Measurements from ENCODE around the gene OR4D11.
"Not testable (repeated sequence)": the region's sequence is repeated elsewhere in the genome, so short reads cannot be mapped to it uniquely, and the experiment has no call there.

The OR4D11 gene

DNA sequence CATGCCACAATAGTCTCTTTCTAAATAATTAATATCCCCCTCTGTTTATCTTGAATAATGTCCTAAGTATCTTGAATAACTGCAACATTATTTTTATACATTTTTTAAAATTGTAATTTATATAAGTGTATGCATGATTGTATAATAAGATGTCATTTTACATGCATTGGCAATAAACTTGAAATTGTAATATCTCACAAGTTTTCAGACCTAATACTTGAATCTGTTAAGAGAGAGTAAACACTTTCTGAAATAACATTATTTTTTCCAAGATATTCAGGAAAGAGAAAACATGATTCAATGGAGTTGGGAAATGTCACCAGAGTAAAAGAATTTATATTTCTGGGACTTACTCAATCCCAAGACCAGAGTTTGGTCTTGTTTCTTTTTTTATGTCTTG, at the start of gene OR4D11:
TSS of gene OR4D11 (plus strand) at position 301 of the 400 bp plus-strand sequence. CDS start at position 301, 0 bp downstream.
- no peak for DNase-seq

DNA sequence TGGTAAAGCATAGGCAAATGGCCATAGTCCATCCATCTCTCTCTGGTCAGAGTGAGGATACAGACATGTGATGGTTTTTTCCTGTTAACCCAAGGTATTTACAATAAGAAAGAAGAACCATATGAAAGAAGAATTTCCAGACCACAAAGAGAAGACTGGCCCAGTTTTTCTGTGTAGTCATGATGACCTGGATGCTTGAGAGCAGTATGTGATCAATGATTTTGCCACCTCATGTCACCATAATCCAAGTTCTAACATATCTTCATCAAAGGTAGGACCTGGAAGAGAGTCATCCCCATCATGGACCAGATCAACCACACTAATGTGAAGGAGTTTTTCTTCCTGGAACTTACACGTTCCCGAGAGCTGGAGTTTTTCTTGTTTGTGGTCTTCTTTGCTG, 46.7 kb upstream of the OR4D11 start, which contains the start of gene OR4D6:
TSS of gene OR4D6 (plus strand) at position 301 of the 400 bp plus-strand sequence. CDS start at position 301, 0 bp downstream.
- no peak for DNase-seq

GRCh38 chr11:59459916-59460315, 43.5 kb upstream of the OR4D11 start:
- no peak for DNase-seq

GRCh38 chr11:59463190-59463641, 40.2 kb upstream of the OR4D11 start:
- no peak for DNase-seq

DNA sequence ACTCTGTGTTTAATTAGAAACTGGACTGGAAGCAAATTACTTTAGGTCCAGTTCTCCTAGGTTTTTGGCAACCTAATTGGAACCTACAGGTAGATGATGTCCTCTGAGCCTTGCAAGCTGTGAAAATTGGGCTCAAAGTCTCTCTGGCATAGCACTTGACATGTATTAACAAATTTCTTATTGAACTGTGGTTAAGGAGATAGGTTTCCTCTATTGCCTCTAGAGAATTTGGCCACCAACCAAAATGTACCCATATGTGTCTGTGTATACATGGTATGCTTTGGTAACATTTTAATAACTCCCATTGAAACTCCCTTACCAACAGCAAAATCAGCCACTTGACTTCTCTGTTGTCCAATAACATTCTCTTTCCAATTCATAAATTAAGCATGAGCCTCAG, 30.4 kb upstream of the OR4D11 start, which contains the start of gene OR4D10:
TSS of gene OR4D10 (plus strand) at position 301 of the 400 bp plus-strand sequence. CDS start 4,115 bp downstream, outside the sequence.
- no peak for DNase-seq

DNA sequence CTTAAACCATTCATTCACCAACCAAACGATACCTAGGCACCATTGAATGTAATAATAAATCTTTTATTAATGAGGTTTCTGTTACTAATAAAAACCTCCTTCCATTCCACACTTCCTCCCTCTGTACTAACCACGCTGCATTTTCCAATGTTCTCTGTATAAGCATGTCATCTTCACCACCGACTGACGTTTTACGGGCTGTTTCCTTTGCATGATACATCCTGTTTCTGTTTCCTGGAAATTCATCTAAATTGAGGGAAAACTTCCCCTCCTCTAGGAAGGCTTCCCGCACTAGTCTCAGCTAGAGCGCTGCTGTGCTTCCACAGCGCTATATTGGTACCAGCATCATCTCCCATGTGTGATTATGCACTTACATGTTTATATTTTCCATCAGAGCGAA, 28.2 kb upstream of the OR4D11 start:
- no peak for DNase-seq

DNA sequence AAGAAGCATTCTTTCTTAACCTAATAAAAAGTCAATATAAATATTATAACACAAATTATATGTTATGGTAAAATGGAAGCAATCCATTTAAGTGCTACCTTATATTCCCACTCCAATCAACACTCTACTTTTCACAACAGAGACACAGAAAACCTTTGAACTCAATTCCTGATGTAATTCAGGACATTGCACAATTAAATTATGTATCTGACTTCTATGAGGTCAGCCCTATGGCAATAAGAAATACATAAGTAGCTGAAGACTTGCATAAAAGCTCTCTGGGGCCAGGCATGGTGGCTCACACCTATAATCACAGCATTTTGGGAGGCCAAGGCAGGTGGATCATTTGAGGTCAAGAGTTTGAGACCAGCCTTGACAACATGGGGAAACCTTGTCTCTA, 23.5 kb upstream of the OR4D11 start:
- DNase-seq, result no peak

DNA sequence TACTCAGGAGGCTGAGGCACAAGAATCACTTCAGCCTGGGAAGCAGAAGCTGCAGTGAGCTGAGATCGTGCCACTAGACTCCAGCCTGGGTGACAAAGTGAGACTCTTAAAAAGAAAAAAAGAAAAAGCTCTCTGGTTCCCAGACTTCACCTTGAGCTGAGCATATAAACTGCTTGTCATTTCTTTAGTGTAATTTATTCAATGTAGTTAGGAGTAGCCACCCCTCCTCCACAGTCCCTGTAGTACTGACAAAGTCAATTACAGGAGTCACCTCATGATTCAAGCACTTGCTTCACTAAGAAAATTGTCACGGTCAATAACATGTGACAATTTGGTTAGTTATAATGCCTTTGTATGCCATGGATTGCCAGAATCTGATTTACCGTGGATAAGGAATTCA, 23.0 kb upstream of the OR4D11 start:
- DNase-seq, result no peak

DNA sequence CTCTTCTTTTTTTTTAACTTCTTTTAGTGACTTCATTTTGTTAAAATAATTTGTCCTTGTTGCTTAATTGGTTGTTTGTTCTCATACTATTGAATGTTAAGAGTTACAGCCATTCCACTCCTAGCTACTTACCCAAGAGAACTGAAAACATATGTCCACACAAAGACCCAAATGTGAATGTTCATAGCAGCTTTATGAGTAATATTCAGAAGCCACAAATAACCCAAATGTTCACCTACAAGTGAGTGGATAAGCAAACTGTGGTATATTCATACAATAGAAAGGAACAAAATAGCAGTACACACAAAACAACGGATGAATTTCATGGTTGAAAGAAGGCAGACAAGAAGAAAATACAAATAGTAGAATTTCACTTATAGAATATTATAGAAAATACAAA, 1.4 kb upstream of the OR4D11 start:
- DNase-seq, result no peak

DNA sequence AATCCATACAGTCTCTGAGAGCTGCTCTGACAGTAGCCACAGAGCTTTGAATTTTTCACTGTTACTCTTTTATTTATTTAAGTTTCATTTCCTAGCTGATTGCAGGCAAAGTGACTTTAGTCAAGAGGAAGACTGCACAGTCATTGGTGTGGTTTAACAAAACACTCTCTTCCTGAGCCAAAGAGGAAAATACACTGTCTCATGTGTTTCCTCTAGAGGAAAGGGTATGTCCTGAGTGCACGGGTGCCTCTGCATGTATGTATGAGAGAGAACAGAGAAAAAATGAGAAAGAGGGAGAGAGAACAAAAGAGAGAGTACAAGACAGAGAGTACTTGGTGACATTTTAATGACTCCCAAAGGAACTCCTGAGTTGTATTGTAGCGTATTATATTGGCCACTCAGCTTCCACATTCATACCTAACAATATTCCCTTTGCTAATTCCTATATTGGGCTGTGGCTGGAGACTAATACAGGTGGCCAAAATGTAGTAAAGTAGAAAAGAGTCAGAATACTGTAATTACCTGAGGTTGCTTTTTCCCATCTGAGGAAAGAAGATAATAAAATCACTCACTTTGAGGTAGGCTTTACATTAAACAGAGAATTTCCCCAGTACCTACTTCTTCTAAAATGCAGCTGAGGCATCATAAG, 7.7 kb downstream of the OR4D11 start, which contains the start of gene OR4D9:
TSS of gene OR4D9 (plus strand) at position 599 of the 649 bp plus-strand sequence. CDS start 3,374 bp downstream, outside the sequence.
- no peak for DNase-seq

DNA sequence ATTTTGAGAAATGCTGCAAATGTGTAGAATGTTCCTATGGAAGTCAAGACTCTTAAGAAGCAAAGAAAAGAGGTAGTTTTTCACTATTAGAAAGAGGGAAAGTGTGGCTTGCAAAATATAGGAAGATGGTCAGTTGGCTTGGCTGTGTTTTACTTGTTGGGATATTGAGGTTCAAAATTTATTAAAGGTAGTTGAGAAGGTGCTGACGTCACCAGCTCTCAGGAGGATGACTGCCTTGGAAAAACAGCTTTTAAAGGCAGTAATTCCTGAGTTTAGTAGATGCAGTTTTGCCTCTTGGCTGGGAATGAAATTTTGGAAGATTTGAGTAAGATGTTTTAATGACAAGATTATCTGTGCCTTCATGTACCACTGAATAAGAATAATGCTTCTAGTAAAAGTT, 8.3 kb downstream of the OR4D11 start:
- DNase-seq, result no peak

GRCh38 chr11:59520139-59520538, 16.8 kb downstream of the OR4D11 start:
- not testable (repeated sequence) for DNase-seq

DNA sequence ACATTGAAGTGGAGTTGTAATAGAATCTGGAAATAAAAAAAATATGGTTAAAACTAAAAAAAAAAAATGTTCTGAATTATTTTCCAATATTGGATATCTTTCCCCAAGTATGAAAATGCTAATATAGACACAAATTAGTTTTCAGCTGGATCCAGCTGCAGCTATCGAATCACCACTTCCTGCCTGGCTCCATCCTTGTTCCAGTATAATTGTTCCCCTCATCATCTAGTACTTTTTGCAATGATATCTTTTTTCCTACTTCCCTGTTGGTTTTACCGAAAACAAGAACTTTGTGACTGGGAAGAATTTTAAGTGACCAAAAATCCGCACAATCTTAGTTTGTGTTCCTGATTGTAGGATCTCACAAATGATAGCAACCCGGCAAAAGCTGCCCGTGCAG, 17.4 kb downstream of the OR4D11 start:
- DNase-seq, result no peak

- DNase-seq, result no peak
Measured at GRCh38 chr11:59523541-59523940, 20.2 kb downstream of the OR4D11 start.

DNA sequence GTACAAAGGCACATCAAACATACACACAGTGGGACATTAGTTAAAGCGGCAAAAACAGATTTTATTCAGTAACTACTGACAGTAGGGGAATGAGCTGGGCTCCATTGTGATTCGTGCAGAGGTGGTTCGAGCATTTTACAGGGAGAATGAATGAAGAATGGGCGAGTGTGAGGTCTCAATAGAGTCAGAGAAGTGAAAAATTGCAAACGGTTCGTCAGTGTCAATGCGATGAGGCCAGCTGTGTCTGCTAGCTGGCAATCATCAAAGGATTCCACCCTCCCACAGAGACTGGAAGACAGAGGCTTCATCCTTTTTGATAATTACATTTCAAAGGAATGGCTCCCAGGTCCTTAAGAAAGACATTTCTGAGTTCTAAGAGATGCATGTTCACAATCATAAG, 25.3 kb downstream of the OR4D11 start:
- no peak for DNase-seq

- no peak for DNase-seq
Measured at GRCh38 chr11:59532620-59533019, 29.2 kb downstream of the OR4D11 start.

GRCh38 chr11:59534676-59535075, 31.3 kb downstream of the OR4D11 start:
- DNase-seq, result no peak

- no peak for DNase-seq
Measured at GRCh38 chr11:59542142-59542810, 38.9 kb downstream of the OR4D11 start.

GRCh38 chr11:59543713-59544112, 40.3 kb downstream of the OR4D11 start:
- DNase-seq, result not testable (repeated sequence)

DNA sequence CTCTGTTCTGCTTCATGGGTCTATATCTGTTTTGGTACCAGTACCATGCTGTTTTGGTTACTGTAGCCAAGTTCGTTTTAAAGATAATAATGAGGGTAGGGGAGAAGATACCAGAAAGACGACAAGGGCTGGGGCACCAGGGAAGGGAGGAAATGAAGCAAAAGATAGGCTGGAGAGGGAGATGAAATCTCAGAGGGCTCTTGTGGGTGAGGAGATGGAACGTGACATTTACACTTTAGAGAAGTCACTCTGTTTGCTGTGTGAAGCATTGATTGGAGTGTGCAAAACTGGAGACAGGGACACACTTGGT, 41.4 kb downstream of the OR4D11 start:
- no peak for DNase-seq

GRCh38 chr11:59545179-59546020, 42.0 kb downstream of the OR4D11 start:
- no peak for DNase-seq

- DNase-seq, result not testable (repeated sequence)
Measured at GRCh38 chr11:59547605-59548308, 44.4 kb downstream of the OR4D11 start.

- DNase-seq, result no peak
Measured at GRCh38 chr11:59548309-59548656, 44.9 kb downstream of the OR4D11 start.
